MV-4-11 (cell line): ENCODE data around the gene EPB41L2.

Source experiments
- DNase-seq: peaks from one replicate; lab custom pipeline; 2025; lab: John Stamatoyannopoulos, UW

EPB41L2 gene

GRCh38 chr6:130864344-130864743, 198.7 kb downstream of the EPB41L2 start:
- no peak for DNase-seq

GRCh38 chr6:130863415-130864230, 199.4 kb downstream of the EPB41L2 start:
- no peak for DNase-seq

- DNase-seq: no peak
These were observed 200.7 kb downstream of the EPB41L2 start for GRCh38 chr6:130862370-130862769.

DNA sequence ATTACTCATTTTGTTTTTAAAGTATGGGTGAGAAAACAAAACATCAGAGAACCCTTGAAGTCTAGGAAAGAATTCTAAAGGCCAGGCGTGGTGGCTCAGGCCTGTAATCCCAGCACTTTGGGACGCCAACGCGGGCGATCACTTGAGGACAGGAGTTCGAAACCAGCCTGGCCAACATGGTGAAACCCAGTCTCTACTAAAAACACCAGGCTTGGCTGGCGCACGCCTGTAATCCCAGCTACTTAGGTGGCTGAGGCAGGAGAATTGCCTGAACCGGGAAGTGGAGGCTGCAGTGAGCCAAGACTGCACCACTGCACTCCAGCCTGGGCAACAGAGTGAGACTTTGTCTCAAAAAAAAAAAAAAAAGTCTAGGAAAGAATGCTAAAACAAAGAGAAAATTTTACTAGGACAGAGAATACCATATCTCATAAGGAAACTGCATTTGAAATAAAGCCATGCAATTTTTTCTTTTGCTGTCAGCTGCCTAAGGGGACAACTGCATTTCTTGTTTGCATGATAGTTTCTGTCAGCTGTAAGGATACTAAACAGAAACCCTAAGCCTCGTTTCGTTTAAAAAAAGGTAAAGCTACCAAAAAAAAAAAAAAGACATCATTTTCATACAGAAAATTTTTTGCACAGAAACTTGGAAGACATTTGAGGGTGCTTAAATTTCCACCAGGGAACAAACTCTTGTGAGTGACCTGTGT, 203.7 kb downstream of the EPB41L2 start:
- DNase-seq: no peak

GRCh38 chr6:130858498-130859160, 204.4 kb downstream of the EPB41L2 start:
- no peak for DNase-seq

GRCh38 chr6:130858054-130858453, 205.0 kb downstream of the EPB41L2 start:
- DNase-seq: no peak

DNA sequence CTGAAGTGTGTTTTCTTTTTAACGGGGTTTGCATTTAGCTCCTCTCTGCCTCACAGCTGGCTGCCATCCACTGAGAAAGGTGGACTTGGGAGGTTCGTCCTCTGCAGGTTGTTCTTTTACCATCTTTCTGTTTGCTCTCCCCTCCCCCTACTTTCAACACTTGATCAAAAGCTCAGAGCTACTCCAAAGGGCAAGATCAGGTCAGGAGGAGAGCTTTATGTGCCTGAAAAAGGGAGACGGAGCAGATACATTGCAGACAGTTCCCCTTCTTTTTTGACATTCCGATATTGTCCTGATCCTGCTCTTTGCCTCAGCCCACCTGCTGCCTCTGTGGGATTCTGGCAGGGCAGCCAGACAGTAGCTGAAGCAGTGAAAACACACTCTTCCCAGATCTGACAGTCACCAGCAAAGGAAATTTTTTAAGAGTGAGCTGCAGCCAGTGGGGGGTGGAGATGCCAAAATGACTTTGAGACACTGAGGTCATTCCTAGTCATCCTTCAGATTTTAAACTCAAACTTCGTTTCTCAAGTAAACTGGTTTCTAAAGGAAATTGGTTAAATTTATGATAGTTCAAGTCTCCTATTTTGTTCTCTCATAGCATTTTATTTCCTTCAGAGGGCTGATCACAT, 209.4 kb downstream of the EPB41L2 start:
- no peak for DNase-seq

GRCh38 chr6:130852844-130853554, 210.0 kb downstream of the EPB41L2 start:
- no peak for DNase-seq

- no peak for DNase-seq
These were observed 212.0 kb downstream of the EPB41L2 start for GRCh38 chr6:130851026-130851425.

DNA sequence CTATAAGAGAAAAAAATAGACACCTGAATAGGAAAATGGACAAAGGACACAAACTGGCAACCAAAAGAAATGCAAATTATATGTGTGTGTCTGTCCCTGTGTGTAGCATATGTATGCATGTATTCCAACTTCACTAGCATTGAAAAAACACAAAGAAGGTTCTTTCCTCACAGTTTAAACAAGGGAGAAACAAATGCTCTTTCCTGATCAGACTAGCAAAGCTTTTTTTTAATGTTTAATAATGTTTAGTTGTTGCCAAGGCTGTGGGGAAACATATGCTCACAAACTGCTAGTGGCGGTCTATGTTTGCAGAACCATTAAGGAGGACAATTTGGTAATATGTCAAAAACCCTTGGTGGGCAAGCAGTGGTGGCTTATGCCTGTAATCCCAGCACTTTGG, 213.5 kb downstream of the EPB41L2 start:
- no peak for DNase-seq

- DNase-seq: peak; percentile 46
These were observed 214.1 kb downstream of the EPB41L2 start for GRCh38 chr6:130848945-130849344.

DNA sequence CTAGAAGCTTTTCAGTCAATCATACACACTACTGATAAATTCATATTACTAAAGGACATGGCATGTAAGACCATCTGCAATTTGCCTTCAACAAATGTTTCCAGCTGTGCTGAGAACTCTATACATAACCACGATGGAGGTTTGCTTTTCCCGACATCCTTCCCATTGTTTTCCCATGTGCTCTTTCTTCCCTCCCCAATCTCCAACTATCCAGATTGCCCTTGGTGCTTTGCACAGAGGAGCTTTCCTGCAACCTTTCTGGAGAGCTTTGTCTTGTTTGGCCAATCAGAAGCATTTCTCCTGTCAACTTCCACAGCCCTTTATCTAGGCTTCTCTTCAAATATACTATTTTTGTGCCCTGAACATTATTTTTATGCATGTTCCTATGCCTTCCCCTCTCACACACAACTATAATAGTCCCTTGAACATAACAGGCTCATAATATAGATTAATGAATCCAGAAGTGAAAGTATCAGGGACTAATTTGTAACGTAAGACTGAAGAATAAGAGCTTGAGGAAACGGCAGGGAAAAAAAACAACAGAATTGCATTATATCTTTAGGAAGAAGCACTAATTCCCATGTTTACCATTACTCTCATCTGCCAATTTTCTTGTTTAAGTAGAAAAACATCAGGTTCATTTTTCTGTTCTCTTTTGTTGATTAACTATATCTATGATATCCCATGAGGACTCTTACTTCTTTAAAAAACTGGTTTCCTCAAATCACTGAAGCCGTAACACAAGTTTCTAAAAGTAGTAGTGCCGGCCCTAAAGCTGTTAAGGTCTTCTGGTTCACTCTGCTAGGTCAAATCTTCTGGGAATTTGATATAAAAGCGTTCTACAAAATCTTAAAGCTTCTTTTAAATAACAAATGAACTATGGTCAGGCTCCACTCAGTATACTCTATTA, 215.8 kb downstream of the EPB41L2 start:
- DNase-seq: no peak

GRCh38 chr6:130846501-130846900, 216.5 kb downstream of the EPB41L2 start:
- DNase-seq: no peak

DNA sequence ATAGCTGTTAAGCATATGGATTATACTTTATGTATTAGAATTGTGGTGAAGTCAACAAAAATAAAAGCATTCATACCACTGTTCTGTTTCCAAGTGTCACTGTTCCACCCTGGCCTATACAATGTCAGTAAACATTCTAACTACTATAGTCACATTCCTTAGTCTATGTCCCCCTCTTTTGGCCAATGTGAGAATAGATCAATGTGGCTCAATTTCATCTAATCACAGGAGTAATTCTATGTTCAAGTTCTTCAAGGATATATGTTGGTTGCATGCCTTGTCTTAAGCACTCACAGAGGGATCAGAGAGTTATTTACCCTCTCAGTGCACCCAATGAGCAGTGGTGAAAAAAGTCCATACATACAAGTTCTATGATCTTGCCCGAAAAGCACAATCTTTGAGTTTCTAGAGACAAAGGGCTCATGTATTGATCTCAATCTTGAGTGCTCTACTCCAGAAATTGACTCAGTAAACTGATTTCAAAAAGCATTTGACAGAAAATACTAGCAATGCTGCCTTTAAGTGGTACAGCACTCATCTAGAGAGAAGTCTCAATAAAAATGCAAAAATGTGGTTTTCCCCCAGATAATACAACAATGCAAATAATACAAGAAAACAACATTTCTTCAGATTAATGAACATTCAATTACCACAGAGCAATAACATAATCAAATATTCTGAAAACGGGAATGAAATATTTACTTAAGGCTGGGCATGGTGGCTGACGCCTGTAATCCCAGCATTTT, 219.3 kb downstream of the EPB41L2 start:
- DNase-seq: peak; percentile 47

DNA sequence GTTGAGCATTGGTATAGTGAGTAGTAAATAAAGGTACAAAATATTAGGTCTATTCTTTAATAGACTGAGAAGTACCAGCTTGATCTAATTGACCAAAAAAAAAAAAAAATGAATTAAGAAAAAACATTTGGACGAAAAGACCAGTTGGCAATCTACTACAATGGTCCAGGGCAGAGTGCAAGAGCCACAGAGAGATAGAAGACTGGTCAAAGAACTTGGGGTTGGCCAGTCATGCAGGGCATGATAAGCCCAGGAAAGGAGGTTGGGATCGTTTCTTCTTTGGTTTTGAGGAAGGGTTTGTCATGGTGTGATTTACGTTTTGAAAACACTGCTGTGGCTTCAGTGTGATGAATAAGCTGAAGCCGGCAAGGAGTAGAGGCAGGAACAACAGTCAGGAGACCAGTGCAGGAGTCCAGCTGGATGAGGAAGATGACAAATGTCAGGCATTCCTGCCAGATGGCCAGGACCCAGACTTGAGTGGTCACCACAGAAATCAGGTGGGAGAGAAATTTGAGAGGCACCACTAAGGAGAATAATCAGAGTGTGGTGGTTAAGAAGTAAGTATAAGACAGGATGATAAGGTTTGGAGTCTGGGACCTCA, 221.8 kb downstream of the EPB41L2 start:
- DNase-seq: peak; percentile 19

DNA sequence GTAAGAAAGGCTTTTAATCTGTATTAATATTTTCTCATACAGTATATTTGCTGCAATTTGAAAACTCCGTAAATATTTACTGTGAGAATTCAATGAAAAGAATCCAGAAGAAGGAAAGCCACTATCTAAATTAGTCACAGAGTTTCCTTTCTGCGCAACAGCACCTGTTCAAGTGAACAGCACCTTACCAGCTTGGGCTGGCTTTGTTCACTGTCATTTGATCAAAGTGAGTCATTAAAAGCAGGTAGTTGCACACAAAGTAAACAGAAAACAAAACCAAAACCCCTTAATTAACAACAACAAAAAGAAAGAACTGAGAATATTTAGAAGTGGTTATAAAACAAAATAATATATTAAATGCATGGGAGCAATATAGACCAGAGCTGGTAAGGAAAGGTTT, 223.0 kb downstream of the EPB41L2 start:
- no peak for DNase-seq

- DNase-seq: no peak
These were observed 223.7 kb downstream of the EPB41L2 start for GRCh38 chr6:130839379-130839778.

GRCh38 chr6:130838951-130839350, 224.1 kb downstream of the EPB41L2 start:
- no peak for DNase-seq

DNA sequence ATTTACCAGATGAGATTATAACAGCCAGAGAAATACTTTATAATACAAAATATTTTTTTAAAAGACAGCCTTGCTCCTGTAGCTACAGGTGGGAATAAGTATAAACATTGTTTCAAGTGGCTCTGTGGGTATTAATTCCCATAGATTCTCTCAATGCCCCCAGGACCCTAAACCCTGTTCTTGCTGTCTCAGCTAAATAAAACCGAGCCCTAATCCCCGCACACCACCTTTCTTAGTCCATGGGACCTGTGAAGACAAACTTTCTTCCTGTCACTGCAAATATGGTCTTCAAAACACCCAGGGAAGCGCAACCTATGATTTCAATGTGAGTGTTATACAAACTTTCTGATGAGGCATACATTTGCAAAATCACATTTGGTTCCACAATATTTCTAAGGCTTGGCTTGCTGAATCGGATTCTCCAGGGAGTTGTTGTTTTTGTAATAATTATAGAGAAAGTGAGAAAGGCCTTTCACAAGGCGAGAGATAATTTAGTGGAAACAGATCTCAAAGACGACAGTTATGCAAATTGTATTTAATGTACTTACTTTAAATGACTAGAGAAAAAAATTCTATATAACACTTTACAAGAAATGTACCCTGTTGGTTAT, 224.7 kb downstream of the EPB41L2 start:
- no peak for DNase-seq
